GM12878 (cell line): ENCODE data around the gene HPCA. TPM values are rescaled to one million over a fixed set of nuclear protein-coding genes. Genes with fewer than 3 reads are reported as not detected.

ENCODE experiments used
- ATAC-seq: fragments of 200-7000 bp; cut with Tn5 transposase; 3 replicates; pipeline ENCODE4 v1.9.1; 2020; ENCODE audit warnings: mild to moderate bottlenecking, moderate library complexity
- BruUV-seq: library from RNA; stranded (reverse); fragments of 400-500 nt; replicated peaks from 2 replicates; lab custom pipeline; 2021; lab: Mats Ljungman, UMichigan
- CTCF ChIA-PET: fragments of 300-600 bp; sonication (Branson Sonifier 250); formaldehyde crosslinking; extraction: SDS; loops from one replicate; lab custom pipeline; 2021; ENCODE audit warnings: inconsistent platforms; lab: Yijun Ruan, JAX
- POLR2A ChIA-PET: fragments of 350-600 bp; formaldehyde crosslinking; extraction: SDS; loops from one replicate; lab custom pipeline; 2021; ENCODE audit warnings: inconsistent platforms; lab: Charles Lee
- RAD21 ChIA-PET: fragments of 300-600 bp; sonication (Branson Sonifier 250); formaldehyde crosslinking; loops from one replicate; lab custom pipeline; 2023; ENCODE audit warnings: antibody characterized with exemption; ENCODE audit not compliant: unreplicated experiment; lab: Charles Lee
- SMC1A ChIA-PET: fragments of 300-600 bp; sonication (Branson Sonifier 250); formaldehyde crosslinking; loops from one replicate; lab custom pipeline; 2023; ENCODE audit not compliant: unreplicated experiment, uncharacterized antibody; lab: Charles Lee
- DNase-seq: peaks from one replicate; pipeline ENCODE4 v3.0.0-alpha.2; 2011; ENCODE audit warnings: low read depth, low spot score
- FAIRE-seq: peaks from 3 replicates; lab custom pipeline; 2011; peaks lifted over from hg19 to GRCh38; lab: Jason Lieb, UNC
- H2AFZ ChIP-seq: 2 replicates; pipeline ENCODE4 v1.6.0; 2011; ENCODE audit warnings: low read depth, low read length, control low read depth; ENCODE audit not compliant: control insufficient read depth
- H3K27ac ChIP-seq: 2 replicates; pipeline ENCODE4 v1.5.1; 2011; ENCODE audit warnings: control low read depth; ENCODE audit not compliant: control insufficient read depth, insufficient read depth
- H3K27me3 ChIP-seq, 2 experiments: replicated peaks in 1 of 2; 2 replicates each; pipeline versions ENCODE4 v1.6.0 to v1.6.1; 2011; ENCODE audit warnings: low read length in 1 of 2; ENCODE audit not compliant: control insufficient read depth in 2 of 2, insufficient read depth in 2 of 2
- H3K36me3 ChIP-seq, 2 experiments: 2 replicates each; pipeline ENCODE4 v1.5.1; 2011; ENCODE audit warnings: low read length in 1 of 2; ENCODE audit not compliant: control insufficient read depth in 2 of 2, insufficient read depth in 2 of 2
- H3K4me1 ChIP-seq: 2 replicates; pipeline ENCODE4 v1.6.1; 2011; ENCODE audit warnings: mild to moderate bottlenecking, low read length, moderate library complexity, mixed read lengths; ENCODE audit not compliant: control insufficient read depth, insufficient read depth
- H3K4me2 ChIP-seq: 2 replicates; pipeline ENCODE4 v1.6.0; 2011; ENCODE audit warnings: control low read depth; ENCODE audit not compliant: control insufficient read depth, insufficient read depth
- H3K4me3 ChIP-seq: fragments of 200-600 bp; sonication (generic); 2 replicates; pipeline ENCODE4 v1.5.1; 2016
- H3K79me2 ChIP-seq: 2 replicates; pipeline ENCODE4 v1.6.0; 2011; ENCODE audit warnings: low read length; ENCODE audit not compliant: control insufficient read depth, insufficient read depth
- H3K9ac ChIP-seq: 2 replicates; pipeline ENCODE4 v1.8.0; 2011; ENCODE audit warnings: low read length, control low read depth, mixed read lengths; ENCODE audit not compliant: control insufficient read depth, insufficient read depth
- H3K9me3 ChIP-seq: replicated peaks from 3 replicates; pipeline ENCODE4 v1.5.1; 2011; ENCODE audit warnings: mild to moderate bottlenecking, low read length; ENCODE audit not compliant: control insufficient read depth, insufficient read depth
- H4K20me1 ChIP-seq: 2 replicates; pipeline ENCODE4 v1.6.0; 2011; ENCODE audit not compliant: control insufficient read depth, insufficient read depth
- EED ChIP-seq: sonication (generic); IDR thresholded peaks from 2 replicates; pipeline ENCODE4 v1.6.1; 2016; ENCODE audit warnings: antibody characterized with exemption, low read depth
- ELK1 ChIP-seq: IDR thresholded peaks from 2 replicates; pipeline ENCODE4 v1.6.1; 2012; ENCODE audit warnings: low read depth, low read length, improper control_type of control experiment
- PRDM15 ChIP-seq: fragments of 450-650 bp; formaldehyde crosslinking; IDR thresholded peaks from 2 replicates; pipeline ENCODE4 v1.4.0; 2020; ENCODE audit warnings: mild to moderate bottlenecking, moderate library complexity
- SMARCA5 ChIP-seq: fragments of 450-650 bp; IDR thresholded peaks from 2 replicates; pipeline ENCODE4 v1.6.1; 2017; ENCODE audit warnings: mild to moderate bottlenecking
- WGBS: methylation state at CpG from one replicate; pipeline ENCODE4 v1.1.6; 2016; ENCODE audit warnings: low lambda C conversion rate; ENCODE audit not compliant: insufficient replicate concordance, insufficient coverage; ENCODE audit errors: missing lambda C conversion rate; 5-methylcytosine and 5-hydroxymethylcytosine counted together
- in situ Hi-C: fragments of 300-500 bp; cut with MboI; formaldehyde crosslinking; loops from 9 replicates; pipeline ENCODE4 v1.14.3; 2018; ENCODE audit warnings: mixed read lengths
- intact Hi-C: fragments of 100-400 bp; cut with micrococcal nuclease; formaldehyde crosslinking; loops from one replicate; pipeline ENCODE4 v1.14.2; 2022; ENCODE audit not compliant: unreplicated experiment
- polyA plus RNA-seq, 11 experiments: library from polyadenylated mRNA; depleted of rRNA in 4 of 11; unstranded in 6 of 11; stranded (reverse) in 5 of 11; fragments of >200 nt; fragmentation: Nextera tagmentation in 4 of 11; fragmentation: Illumina TruSeq in 1 of 11; extraction: Ambion mirVana in 4 of 11; extraction: Trizol in 1 of 11; gene quantifications; 1 replicate in 1 of 11; 2 replicates in 10 of 11; pipeline versions ENCODE4 v1.2.1 to v1.2.3, GENCODE V29; 2011 to 2016; ENCODE audit warnings: inconsistent platforms in 2 of 11, missing spikeins in 2 of 11, low read depth in 1 of 11
- total RNA-seq, 4 experiments: library from RNA; depleted of rRNA in 3 of 4; stranded (reverse); fragments of >200 nt in 3 of 4; fragmentation: Illumina TruSeq in 1 of 4; extraction: Trizol in 1 of 4; gene quantifications; 2 replicates each; pipeline versions ENCODE4 v1.2.1 to v1.2.3, GENCODE V29; 2013 to 2021
- TF ChIP-seq, protein P1 (sequence below): fragments of 450-650 bp; IDR thresholded peaks from 2 replicates; pipeline ENCODE4 v1.6.1; 2018; ENCODE audit warnings: mild to moderate bottlenecking, low read depth, moderate library complexity; ENCODE audit not compliant: partially characterized antibody

Gene HPCA
- total and polyA plus RNA-seq, 10 of the 15 experiments (the other 5 are each of a cell fraction or from before 2014, with no cell fraction given), result 0.11 TPM; not detected in 9

- BruUV-seq, result no TSS peak
- CTCF ChIA-PET, result interaction anchor here (1.1 to 6.5 kb wide), 5 partner anchors 13 to 544 kb away, joined by 3 to 37 read pairs (median 3); no protein-coding TSS in a partner anchor
- RAD21 ChIA-PET, result no interaction called here
- intact Hi-C loops (no loop called here), in situ Hi-C loops (no loop called here)
- Histone ChIP-seq H3K4me2 (no peak overlapping the region), H3K9ac (no peak overlapping the region), H3K9me3 (no peaks in the 10 kb centered on the region), H3K4me1 (no peaks in the 10 kb centered on the region), H3K79me2 (no peaks in the 10 kb centered on the region), H3K4me3 (no peak overlapping the region), H3K36me3 (peaks cover 8 to 35% of the 10 kb centered on the region in 2 experiments), H4K20me1 (no peaks in the 10 kb centered on the region), H3K27me3 (no peaks in the 10 kb centered on the region), H2AFZ (no peak overlapping the region), H3K27ac (no peak overlapping the region)
- WGBS, result 100% methylated on average over 2 of the region's 2 CpGs
- DNase-seq (no peak), ATAC-seq (no peak), FAIRE-seq (no peak)
- POLR2A ChIA-PET, result interaction anchor here (0.7 kb wide), 1 partner anchor 234 kb away, joined by 4 read pairs; no protein-coding TSS in a partner anchor
- TF ChIP-seq SMARCA5 (no peak), ELK1 (no peak), PRDM15 (CRISPR knock-in tag) (no peak), EED (no peak)
- TF ChIP-seq, protein P1, sequence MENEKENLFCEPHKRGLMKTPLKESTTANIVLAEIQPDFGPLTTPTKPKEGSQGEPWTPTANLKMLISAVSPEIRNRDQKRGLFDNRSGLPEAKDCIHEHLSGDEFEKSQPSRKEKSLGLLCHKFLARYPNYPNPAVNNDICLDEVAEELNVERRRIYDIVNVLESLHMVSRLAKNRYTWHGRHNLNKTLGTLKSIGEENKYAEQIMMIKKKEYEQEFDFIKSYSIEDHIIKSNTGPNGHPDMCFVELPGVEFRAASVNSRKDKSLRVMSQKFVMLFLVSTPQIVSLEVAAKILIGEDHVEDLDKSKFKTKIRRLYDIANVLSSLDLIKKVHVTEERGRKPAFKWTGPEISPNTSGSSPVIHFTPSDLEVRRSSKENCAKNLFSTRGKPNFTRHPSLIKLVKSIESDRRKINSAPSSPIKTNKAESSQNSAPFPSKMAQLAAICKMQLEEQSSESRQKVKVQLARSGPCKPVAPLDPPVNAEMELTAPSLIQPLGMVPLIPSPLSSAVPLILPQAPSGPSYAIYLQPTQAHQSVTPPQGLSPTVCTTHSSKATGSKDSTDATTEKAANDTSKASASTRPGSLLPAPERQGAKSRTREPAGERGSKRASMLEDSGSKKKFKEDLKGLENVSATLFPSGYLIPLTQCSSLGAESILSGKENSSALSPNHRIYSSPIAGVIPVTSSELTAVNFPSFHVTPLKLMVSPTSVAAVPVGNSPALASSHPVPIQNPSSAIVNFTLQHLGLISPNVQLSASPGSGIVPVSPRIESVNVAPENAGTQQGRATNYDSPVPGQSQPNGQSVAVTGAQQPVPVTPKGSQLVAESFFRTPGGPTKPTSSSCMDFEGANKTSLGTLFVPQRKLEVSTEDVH, result no peak
- SMC1A ChIA-PET, result interaction anchor here (1.3 to 1.6 kb wide), 2 partner anchors 10 to 148 kb away, joined by 4 read pairs; no protein-coding TSS in a partner anchor
Observed at GRCh38 chr1:32859915-32860314, 26.4 kb upstream of the HPCA start.
